ENCODE measurements around the gene PROX1. TPM values are rescaled to one million over a fixed set of nuclear protein-coding genes. Genes with fewer than 3 reads are reported as not detected.

PROX1 gene
- polyA plus RNA-seq, 1 donor (not counting 4 experiments of a cell fraction or from before 2014, with no cell fraction given) = 0.20 TPM

DNA sequence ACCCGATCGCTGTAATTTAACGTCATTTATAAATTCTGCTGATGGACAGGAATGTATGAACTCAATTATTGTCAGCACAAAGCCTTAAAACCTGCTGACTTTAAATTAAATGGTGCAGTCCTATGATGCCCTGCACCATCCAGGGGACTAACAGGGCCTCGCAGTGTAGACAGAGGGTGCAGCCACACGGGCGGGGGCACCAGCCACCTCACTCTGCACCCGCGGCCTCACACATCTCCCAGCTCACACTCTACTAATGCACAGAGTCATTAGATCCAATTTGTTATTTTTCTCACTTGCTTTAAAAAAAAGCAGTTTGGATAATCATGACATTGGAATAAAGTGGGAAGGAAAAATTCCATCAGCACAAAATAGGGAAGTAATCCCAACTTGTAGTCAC is 49.7 kb downstream of the PROX1 start:
- no peaks in the 10 kb centered on the region for H3K9me1 ChIP-seq (ENCODE audit: control insufficient read depth, extremely low read depth, insufficient read depth, low read length)
- no peak overlapping the region for H3K4me2 ChIP-seq (ENCODE audit: control insufficient read depth, extremely low read depth, insufficient read depth, low read depth, low read length)
- H4K20me1 ChIP-seq (ENCODE audit: control insufficient read depth, extremely low read depth, insufficient read depth, low read length) = no peaks in the 10 kb centered on the region
- TF ChIP-seq, protein P1, sequence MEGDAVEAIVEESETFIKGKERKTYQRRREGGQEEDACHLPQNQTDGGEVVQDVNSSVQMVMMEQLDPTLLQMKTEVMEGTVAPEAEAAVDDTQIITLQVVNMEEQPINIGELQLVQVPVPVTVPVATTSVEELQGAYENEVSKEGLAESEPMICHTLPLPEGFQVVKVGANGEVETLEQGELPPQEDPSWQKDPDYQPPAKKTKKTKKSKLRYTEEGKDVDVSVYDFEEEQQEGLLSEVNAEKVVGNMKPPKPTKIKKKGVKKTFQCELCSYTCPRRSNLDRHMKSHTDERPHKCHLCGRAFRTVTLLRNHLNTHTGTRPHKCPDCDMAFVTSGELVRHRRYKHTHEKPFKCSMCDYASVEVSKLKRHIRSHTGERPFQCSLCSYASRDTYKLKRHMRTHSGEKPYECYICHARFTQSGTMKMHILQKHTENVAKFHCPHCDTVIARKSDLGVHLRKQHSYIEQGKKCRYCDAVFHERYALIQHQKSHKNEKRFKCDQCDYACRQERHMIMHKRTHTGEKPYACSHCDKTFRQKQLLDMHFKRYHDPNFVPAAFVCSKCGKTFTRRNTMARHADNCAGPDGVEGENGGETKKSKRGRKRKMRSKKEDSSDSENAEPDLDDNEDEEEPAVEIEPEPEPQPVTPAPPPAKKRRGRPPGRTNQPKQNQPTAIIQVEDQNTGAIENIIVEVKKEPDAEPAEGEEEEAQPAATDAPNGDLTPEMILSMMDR (optimal IDR thresholded peaks at IDR 0.05 in 1 of 3, IDR thresholded peaks at IDR 0.05 in 1 of 3, conservative IDR thresholded peaks at IDR 0.05 in 1 of 3; ENCODE audit: extremely low read depth in 1 of 3, insufficient read depth in 2 of 3, low read length in 3 of 3) = no peak
- no peak for TF ChIP-seq EZH2 (IDR thresholded peaks at IDR 0.05; ENCODE audit: low read length)
- H3K4me3 ChIP-seq (ENCODE audit: control insufficient read depth in 2 of 3, extremely low read depth in 1 of 3, insufficient read depth in 2 of 3, low read depth in 1 of 3, low read length in 3 of 3) = no peak overlapping the region
- no peak overlapping the region for H3K9ac ChIP-seq (ENCODE audit: control insufficient read depth, extremely low read depth, insufficient read depth, low read length)
- H3K27me3 ChIP-seq (ENCODE audit: control insufficient read depth, extremely low read depth, insufficient read depth, low read length) = no peaks in the 10 kb centered on the region
- dilution Hi-C loops (cut with MboI; ENCODE audit: extremely low pct_ligation_motif_present, low sequenced_read_pairs) = no loop called here
- FAIRE-seq (no peak), DNase-seq (ENCODE audit: low read depth, low spot score) (no peak)
- H3K36me3 ChIP-seq (ENCODE audit: control insufficient read depth in 2 of 2, extremely low read depth in 1 of 2, insufficient read depth in 2 of 2, low read length in 2 of 2) = no peaks in the 10 kb centered on the region
- no peak overlapping the region for H2AFZ ChIP-seq (ENCODE audit: control insufficient read depth, low read length)
- no peak overlapping the region for H3K27ac ChIP-seq (ENCODE audit: control insufficient read depth, insufficient read depth, low read length)
- no peaks in the 10 kb centered on the region for H3K9me3 ChIP-seq (ENCODE audit: control insufficient read depth, low read depth, low read length)
- H3K79me2 ChIP-seq (ENCODE audit: control insufficient read depth, insufficient read depth, low read length) = no peaks in the 10 kb centered on the region
- H3K4me1 ChIP-seq (ENCODE audit: control insufficient read depth, extremely low read depth, insufficient read depth, low read length) = no peaks in the 10 kb centered on the region

DNA sequence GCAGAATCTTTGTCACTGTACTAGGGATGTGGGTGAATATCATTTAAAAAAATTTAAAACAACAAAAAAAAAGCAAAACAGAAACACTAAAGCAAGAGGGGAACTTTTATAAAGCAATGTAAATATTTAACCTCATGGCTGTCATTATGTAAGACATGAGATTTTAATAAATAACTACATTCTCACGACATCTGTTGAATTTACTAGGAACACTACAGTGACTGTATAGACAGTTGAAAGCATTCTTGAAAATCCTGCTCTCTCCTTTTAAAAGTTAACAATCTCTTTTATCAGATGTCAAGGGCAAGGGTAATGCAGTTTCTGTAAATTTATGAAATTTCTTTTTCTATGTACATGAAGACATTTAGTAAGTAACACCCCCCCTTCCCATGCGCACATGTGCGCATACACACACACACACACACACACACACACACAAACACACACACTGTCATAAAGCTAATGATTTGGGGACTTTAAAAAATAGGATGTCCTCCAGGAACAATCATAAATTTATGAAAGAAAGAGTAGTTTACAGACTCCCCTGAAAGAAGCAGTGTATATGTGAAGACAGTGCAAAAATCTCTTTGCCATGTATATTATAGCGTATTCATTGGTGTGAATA is 51.7 kb downstream of the PROX1 start:
- Histone ChIP-seq H3K36me3 (ENCODE audit: control insufficient read depth in 2 of 2, extremely low read depth in 1 of 2, insufficient read depth in 2 of 2, low read length in 2 of 2) (no peaks in the 10 kb centered on the region), H3K79me2 (ENCODE audit: control insufficient read depth, insufficient read depth, low read length) (no peaks in the 10 kb centered on the region), H3K4me2 (ENCODE audit: control insufficient read depth, extremely low read depth, insufficient read depth, low read depth, low read length) (no peak overlapping the region), H3K4me1 (ENCODE audit: control insufficient read depth, extremely low read depth, insufficient read depth, low read length) (no peaks in the 10 kb centered on the region), H3K9ac (ENCODE audit: control insufficient read depth, extremely low read depth, insufficient read depth, low read length) (no peak overlapping the region), H3K9me1 (ENCODE audit: control insufficient read depth, extremely low read depth, insufficient read depth, low read length) (no peaks in the 10 kb centered on the region), H3K27me3 (ENCODE audit: control insufficient read depth, extremely low read depth, insufficient read depth, low read length) (no peaks in the 10 kb centered on the region), H3K4me3 (ENCODE audit: control insufficient read depth in 2 of 3, extremely low read depth in 1 of 3, insufficient read depth in 2 of 3, low read depth in 1 of 3, low read length in 3 of 3) (no peak overlapping the region), H2AFZ (ENCODE audit: control insufficient read depth, low read length) (no peak overlapping the region), H4K20me1 (ENCODE audit: control insufficient read depth, extremely low read depth, insufficient read depth, low read length) (no peaks in the 10 kb centered on the region), H3K27ac (ENCODE audit: control insufficient read depth, insufficient read depth, low read length) (no peak overlapping the region), H3K9me3 (ENCODE audit: control insufficient read depth, low read depth, low read length) (no peaks in the 10 kb centered on the region)
- TF ChIP-seq, protein P1 (optimal IDR thresholded peaks at IDR 0.05 in 1 of 3, IDR thresholded peaks at IDR 0.05 in 1 of 3, conservative IDR thresholded peaks at IDR 0.05 in 1 of 3; ENCODE audit: extremely low read depth in 1 of 3, insufficient read depth in 2 of 3, low read length in 3 of 3) = no peak
- TF ChIP-seq EZH2 (IDR thresholded peaks at IDR 0.05; ENCODE audit: low read length) = no peak
- dilution Hi-C loops (cut with MboI; ENCODE audit: extremely low pct_ligation_motif_present, low sequenced_read_pairs) = no loop called here
- no peak for DNase-seq (ENCODE audit: low read depth, low spot score)
- FAIRE-seq = no peak

Measured in keratinocyte (primary cell).